ENCODE data around the gene EIF3I.

The EIF3I gene
- long read RNA-seq, donor 1, transcript EIF3I-202 (11 exons, 1,458 nt), result major isoform, 60 of 86 reads
- long read RNA-seq, donor 1, partial matches to known transcripts, result 26 of 86 reads
- long read RNA-seq, donor 1, other reads (novel, unspliced or antisense), result 0 of 86 reads
- long read RNA-seq, donor 2, transcript EIF3I-202 (11 exons, 1,458 nt), result major isoform, 29 of 40 reads
- long read RNA-seq, donor 2, partial matches to known transcripts, result 11 of 40 reads
- long read RNA-seq, donor 2, other reads (novel, unspliced or antisense), result 0 of 40 reads
- long read RNA-seq, donor 3, transcript EIF3I-202 (11 exons, 1,458 nt), result major isoform, 15 of 27 reads
- long read RNA-seq, donor 3, partial matches to known transcripts, result 12 of 27 reads
- long read RNA-seq, donor 3, other reads (novel, unspliced or antisense), result 0 of 27 reads
- long read RNA-seq, donor 4, transcript EIF3I-202 (11 exons, 1,458 nt), result major isoform, 60 of 133 reads
- long read RNA-seq, donor 4, partial matches to known transcripts, result 72 of 133 reads
- long read RNA-seq, donor 4, other reads (novel, unspliced or antisense), result 0 of 133 reads
- long read RNA-seq, donor 5, transcript EIF3I-202 (11 exons, 1,458 nt), result major isoform, 59 of 70 reads
- long read RNA-seq, donor 5, partial matches to known transcripts, result 10 of 70 reads
- long read RNA-seq, donor 5, other reads (novel, unspliced or antisense), result 0 of 70 reads
- long read RNA-seq, donor 6, transcript EIF3I-202 (11 exons, 1,458 nt), result major isoform, 43 of 71 reads
- long read RNA-seq, donor 6, partial matches to known transcripts, result 28 of 71 reads
- long read RNA-seq, donor 6, other reads (novel, unspliced or antisense), result 0 of 71 reads
- long read RNA-seq, donor 7, transcript EIF3I-202 (11 exons, 1,458 nt), result major isoform, 52 of 127 reads
- long read RNA-seq, donor 7, partial matches to known transcripts, result 75 of 127 reads
- long read RNA-seq, donor 7, other reads (novel, unspliced or antisense), result 0 of 127 reads
- long read RNA-seq, donor 8, transcript EIF3I-202 (11 exons, 1,458 nt), result major isoform, 29 of 51 reads
- long read RNA-seq, donor 8, partial matches to known transcripts, result 21 of 51 reads
- long read RNA-seq, donor 8, other reads (novel, unspliced or antisense), result 0 of 51 reads

DNA sequence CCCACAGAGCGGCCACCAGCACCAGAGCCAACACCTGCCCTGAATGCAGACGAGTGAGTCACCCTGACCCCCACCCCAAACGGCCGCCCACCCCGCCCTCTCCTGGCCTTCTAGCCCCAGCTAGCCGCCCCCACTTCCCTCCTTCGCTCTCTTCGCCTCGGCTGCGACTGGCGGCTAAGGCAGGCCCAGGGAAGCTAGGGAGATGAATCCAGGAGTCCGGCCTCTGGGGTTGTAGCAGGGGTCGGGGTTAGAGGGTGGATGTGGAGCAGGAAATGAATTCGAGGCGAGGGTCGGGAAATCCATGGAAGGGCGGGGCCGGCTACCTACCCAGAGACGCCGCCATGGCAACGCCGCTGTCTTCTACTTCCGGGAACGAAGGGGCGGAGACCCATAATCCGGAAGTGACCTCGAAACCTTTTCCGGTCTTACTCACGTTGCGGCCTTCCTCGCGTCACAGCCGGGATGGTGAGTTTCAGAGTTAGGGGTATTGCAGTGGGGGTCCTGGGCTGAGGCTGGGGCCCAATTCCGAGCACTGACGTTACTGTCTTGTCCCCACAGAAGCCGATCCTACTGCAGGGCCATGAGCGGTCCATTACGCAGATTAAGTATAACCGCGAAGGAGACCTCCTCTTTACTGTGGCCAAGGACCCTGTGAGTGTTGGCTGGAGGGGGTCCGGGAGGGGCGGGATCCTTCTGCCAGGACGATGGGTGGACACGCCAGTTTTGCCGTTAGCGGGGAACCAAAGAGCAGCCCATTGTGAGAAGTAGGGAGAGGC lies at the start of gene EIF3I, which contains the start of gene TMEM234:
TSS of gene EIF3I (plus strand) at position 428 of the 776 bp plus-strand sequence. CDS start at position 463, 35 bp downstream.
TSS of gene TMEM234 (minus strand) at position 374 of the 776 bp plus-strand sequence. CDS start at position 343, 31 bp downstream.
- peak; percentile 81 for DNase-seq

GRCh38 chr1:32172621-32173245 lies 49.5 kb upstream of the EIF3I start:
- DNase-seq, result no peak

DNA sequence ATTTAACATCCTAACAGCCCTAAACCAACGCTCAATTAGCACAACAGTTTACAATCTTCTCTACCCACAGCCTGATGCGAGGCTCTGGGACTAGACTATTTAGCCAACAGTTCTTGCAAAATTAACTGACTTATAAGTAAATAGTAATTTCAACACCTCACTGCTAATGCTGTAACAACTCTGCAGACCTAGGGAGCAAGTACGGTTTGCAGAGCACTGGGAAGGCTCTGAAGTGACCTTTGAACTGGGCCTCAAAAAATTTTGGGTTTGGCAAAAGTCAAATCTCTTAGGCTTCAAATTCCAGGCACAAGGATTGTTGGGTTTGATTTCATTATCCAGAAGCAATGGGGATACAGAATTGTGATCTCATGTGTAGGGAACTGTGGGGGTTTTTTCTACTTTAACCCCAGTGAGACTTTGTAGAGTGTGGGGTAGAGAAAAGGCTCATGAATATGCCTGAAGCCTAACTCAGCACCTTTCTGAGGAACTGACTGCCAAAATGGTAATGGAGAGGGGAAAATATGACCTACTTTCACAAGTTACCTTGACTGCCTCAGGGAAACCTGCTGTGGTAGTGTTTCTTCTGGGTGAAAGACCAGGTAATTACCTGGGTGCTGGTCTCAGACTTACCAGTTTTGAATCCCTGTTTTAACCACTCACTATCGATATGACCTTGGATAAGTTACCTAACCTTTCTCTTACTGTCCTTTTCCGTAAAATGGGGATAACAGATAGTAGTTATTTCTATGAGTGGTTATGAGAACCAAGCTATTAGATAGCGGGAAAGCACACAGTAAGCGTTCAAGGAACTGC lies 43.6 kb upstream of the EIF3I start:
- no peak for DNase-seq

DNA sequence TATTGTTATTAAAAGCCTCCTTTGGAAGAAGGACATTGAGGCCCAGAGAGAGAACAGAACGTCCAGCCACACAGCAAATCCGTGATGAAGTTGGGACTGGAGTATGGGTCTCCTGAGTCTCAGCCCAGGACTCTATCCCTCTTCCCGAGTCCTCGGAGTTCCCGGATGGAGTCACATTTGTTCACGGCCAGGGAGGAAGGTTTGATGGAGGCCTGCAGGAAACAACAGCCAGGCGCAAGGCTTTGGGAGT lies 43.1 kb upstream of the EIF3I start:
- no peak for DNase-seq

- DNase-seq, result peak; percentile 98
Measured at GRCh38 chr1:32179443-32180185, 42.6 kb upstream of the EIF3I start, which contains the start of gene TXLNA. TXLNA (plus strand) TSS chr1:32179675; CDS start chr1:32180346, 671 bp downstream.

- DNase-seq, result peak; percentile 80
Measured at GRCh38 chr1:32180186-32181060, 41.8 kb upstream of the EIF3I start.

GRCh38 chr1:32181065-32181464 lies 41.1 kb upstream of the EIF3I start:
- no peak for DNase-seq

DNA sequence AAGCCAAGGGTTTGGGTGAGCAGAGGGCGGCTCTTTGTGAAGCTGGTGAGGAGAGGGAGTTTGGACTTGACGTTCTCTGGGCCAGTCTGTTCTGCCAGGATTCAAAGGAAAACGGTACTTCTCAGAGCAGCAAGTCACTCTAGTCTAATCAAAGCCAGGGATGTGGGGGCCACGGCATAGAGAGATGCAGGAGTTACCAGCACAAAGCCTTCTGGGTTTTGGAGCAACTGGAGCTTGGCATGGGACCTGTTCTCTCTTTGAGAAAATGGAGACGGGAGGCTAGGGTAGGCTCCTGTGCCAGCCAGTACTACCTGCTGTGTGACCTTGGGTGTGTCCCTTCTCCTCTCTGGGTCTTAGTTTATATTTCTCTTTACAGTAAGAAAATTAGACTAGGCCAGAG lies 40.6 kb upstream of the EIF3I start:
- no peak for DNase-seq

GRCh38 chr1:32182060-32182459 lies 40.1 kb upstream of the EIF3I start:
- no peak for DNase-seq

DNA sequence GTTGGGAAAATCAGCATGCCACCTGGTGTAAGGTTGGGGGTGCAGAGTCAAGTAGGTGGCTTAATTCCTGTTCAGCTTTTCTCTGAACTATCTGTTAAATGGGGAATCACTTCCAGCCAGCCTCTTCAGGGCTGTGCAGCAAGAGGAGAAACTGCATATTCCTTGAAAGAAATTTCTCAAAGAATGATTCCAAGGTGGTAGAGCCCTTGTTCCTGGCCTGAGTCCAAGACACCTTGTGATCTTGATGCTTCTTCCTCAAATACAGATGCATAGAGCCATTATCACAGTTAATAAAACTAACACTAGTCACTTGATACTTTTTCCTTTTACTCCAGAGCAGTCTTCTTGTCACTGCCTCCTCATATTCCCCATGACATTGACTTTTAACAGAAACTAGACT lies 37.6 kb upstream of the EIF3I start:
- no peak for DNase-seq

- no peak for DNase-seq
Measured at GRCh38 chr1:32186077-32186476, 36.1 kb upstream of the EIF3I start.

DNA sequence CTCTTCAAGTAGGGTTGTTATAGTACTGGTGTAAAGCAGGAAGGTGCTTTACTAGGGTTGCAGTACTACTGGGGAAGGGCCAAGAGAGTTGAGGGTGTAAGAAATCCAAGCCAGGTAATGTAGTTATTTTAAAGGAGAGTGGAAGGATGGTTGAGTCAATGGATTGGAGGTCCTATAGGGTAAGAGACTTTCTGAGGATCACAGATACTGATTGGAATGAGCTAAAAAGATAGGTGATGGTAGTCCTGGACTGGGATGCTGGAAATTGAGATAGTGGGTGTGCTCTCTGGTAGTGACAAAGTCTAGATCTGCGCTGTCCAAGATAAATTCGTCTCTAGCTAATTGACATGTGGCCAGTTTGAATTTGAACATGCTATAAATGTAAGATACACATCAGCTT lies 35.7 kb upstream of the EIF3I start:
- DNase-seq, result no peak

DNA sequence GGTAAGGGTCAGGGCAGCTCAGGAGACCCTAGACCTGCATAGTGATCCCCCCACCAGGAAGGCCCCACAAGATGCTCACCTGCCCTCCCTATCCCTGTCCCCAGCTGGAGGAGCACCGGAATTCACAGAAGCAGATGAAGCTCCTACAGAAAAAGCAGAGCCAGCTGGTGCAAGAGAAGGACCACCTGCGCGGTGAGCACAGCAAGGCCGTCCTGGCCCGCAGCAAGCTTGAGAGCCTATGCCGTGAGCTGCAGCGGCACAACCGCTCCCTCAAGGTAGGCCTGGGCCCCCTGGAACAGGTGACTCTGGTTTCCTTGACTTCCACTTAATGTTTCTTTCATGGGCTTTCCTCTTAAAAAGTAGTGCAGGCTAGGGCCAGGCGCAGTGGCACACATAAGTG lies 34.4 kb upstream of the EIF3I start:
- no peak for DNase-seq

- DNase-seq, result no peak
Measured at GRCh38 chr1:32192220-32192948, 29.8 kb upstream of the EIF3I start.

GRCh38 chr1:32194984-32195383 lies 27.2 kb upstream of the EIF3I start:
- DNase-seq, result no peak

- no peak for DNase-seq
Measured at GRCh38 chr1:32195531-32195930, 26.7 kb upstream of the EIF3I start.

GRCh38 chr1:32195972-32196823 lies 26.0 kb upstream of the EIF3I start:
- DNase-seq, result no peak

All from right kidney (tissue), 9 donors.